HCT116 (cell line): ENCODE measurements around the gene KPNA4.

Source experiments
- CTCF ChIP-seq, 3 experiments: fragments of 200-600 bp in 1 of 3; sonication (generic) in 1 of 3; IDR thresholded peaks in 2 of 3; conservative IDR thresholded peaks in 1 of 3; 2 replicates each; pipeline ENCODE4 v1.5.1; 2012 to 2017; ENCODE audit warnings: low read depth in 2 of 3, low read length in 2 of 3, antibody characterized with exemption in 1 of 3, borderline replicate concordance in 1 of 3, control low read depth in 1 of 3, mild to moderate bottlenecking in 1 of 3, mixed read lengths in 1 of 3, mixed run types in 1 of 3, moderate library complexity in 1 of 3; ENCODE audit not compliant: insufficient read depth in 1 of 3
- ELF1 ChIP-seq: IDR thresholded peaks from 2 replicates; pipeline ENCODE4 v1.6.1; 2012; ENCODE audit warnings: low read depth, borderline replicate concordance
- EZH2 ChIP-seq: fragments of 200-600 bp; sonication (generic); IDR thresholded peaks from 2 replicates; pipeline ENCODE4 v1.6.1; 2017; ENCODE audit warnings: antibody characterized with exemption, mixed run types
- JUND ChIP-seq: IDR thresholded peaks from 2 replicates; pipeline ENCODE4 v1.6.1; 2012
- POLR2A ChIP-seq: IDR thresholded peaks from 2 replicates; pipeline ENCODE4 v1.7.0; 2011; ENCODE audit warnings: borderline replicate concordance; ENCODE audit not compliant: insufficient read depth, insufficient read length; ENCODE audit errors: extremely low read depth
- POLR2AphosphoS5 ChIP-seq: IDR thresholded peaks from 2 replicates; pipeline ENCODE4 v1.6.1; 2011; ENCODE audit warnings: mild to moderate bottlenecking, low read depth, low read length, moderate library complexity
- RAD21 ChIP-seq: IDR thresholded peaks from 2 replicates; pipeline ENCODE4 v1.6.1; 2012; ENCODE audit warnings: low read depth, mild to moderate bottlenecking
- SP1 ChIP-seq: IDR thresholded peaks from 2 replicates; pipeline ENCODE4 v1.6.1; 2012; ENCODE audit warnings: low read depth
- TCF7L2 ChIP-seq: IDR thresholded peaks from 2 replicates; pipeline ENCODE4 v1.7.0; 2011; ENCODE audit warnings: borderline replicate concordance, inconsistent platforms; ENCODE audit not compliant: insufficient read depth, insufficient read length; ENCODE audit errors: extremely low read depth
- YY1 ChIP-seq: IDR thresholded peaks from 2 replicates; pipeline ENCODE4 v1.6.1; 2011; ENCODE audit warnings: low read length, low read depth, moderate library complexity, mild to moderate bottlenecking; ENCODE audit not compliant: insufficient replicate concordance; ENCODE audit errors: extremely low read depth

DNA sequence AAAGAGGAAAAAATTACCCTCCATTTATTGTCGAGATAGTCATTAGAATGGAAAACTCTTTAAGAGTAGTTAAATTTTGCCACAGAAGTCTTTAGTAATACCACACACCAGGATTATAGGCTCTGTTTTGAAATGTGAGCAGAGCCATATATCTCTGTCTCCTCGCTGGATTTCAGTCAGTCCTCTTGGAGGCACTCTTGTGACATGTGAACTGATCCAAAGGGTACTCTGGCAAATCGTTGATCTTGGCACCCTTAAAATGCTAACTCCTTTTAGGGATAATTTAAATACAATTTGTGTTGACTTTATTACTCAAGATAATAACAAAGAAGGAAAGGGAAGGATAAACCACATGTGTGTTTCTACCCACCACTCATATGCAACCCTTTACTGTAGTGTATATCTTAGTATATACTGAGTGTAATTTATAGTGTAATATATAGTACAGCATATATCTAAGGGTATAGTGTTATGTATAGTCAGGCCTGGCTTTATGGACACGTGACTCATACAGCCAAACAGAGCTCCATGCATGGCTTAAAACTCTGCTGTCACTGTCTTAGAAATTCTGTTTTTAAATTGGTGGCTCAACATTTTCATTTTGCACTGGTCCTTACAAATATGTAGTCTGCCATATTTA, 12.3 kb upstream of the KPNA4 start:
- peak; percentile 44 to 61 (median 60); a peak in 5 of 6 replicates for TF ChIP-seq CTCF (IDR thresholded peaks at IDR 0.05 in 2 of 3, conservative IDR thresholded peaks at IDR 0.05 in 1 of 3; ENCODE audit: borderline replicate concordance in 1 of 3, insufficient read depth in 1 of 3, low read depth in 2 of 3, low read length in 2 of 3)
- no peak for TF ChIP-seq TCF7L2
- no peak for TF ChIP-seq EZH2
- no peak for TF ChIP-seq POLR2A
- TF ChIP-seq RAD21, result peak; percentile 79
- no peak for TF ChIP-seq POLR2AphosphoS5
- TF ChIP-seq SP1, result no peak
- no peak for TF ChIP-seq ELF1
- no peak for TF ChIP-seq YY1
- TF ChIP-seq JUND, result no peak
